ENCODE results near the gene RAB10.

DNA sequence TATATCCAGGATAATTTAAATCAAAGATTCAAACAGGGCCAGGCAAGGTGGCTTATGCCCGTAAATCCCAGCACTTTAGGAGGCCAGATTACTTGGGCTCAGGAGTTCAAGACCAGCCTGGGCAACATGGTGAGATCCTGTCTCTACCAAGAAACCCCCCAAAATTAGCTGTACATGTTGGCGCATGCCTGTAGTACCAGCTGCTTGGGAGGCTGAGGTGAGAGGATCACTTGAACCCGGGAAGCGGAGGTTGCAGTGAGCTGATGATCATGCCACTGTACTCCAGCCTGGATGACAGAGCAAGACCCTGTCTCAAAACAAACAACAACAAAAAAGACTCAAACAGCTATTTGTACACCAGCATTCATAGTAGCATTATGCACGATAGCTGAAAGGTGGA, 9.2 kb downstream of the RAB10 start:
- TF ChIP-seq POLR2AphosphoS5 (IDR thresholded peaks at IDR 0.05; ENCODE audit: low read depth, low read length) (no peak), POLR2A (IDR thresholded peaks at IDR 0.05; ENCODE audit: low read depth, low read length) (no peak), SPI1 (IDR thresholded peaks at IDR 0.05; ENCODE audit: low read depth, low read length) (no peak), TAF1 (IDR thresholded peaks at IDR 0.05; ENCODE audit: low read depth, low read length) (no peak)

All from GM12891 (cell line).